ENCODE data around the gene XYLB.

XYLB gene

DNA sequence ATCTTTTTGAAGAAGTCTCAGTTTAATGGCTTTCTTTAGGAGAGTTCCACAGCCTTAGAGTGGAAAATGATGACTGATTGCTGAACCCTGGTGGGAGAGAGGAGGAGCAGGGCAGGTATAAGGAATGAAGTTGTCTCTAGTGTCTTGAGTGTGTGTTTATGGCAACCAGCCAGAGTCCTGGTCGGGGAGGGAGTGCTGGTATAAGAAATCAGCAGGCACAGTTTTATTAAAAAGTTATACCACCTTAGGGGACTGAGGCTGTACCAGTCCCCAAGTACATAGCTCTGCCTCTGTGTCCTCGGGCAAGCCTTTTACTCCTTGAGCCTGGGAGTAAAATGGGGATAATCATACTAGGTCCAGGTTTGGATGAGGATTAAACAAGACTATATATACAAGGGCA lies 34.6 kb upstream of the XYLB start:
- no peaks in the 10 kb centered on the region for H3K36me3 ChIP-seq (ENCODE audit: control insufficient read depth, low read length)
- H3K4me3 ChIP-seq (ENCODE audit: low read length) = no peak overlapping the region
- H3K9me2 ChIP-seq (replicated peaks; ENCODE audit: control insufficient read depth, low read length) = no peaks in the 10 kb centered on the region
- no peaks in the 10 kb centered on the region for H3K4me1 ChIP-seq (ENCODE audit: control insufficient read depth, low read length)
- H3K9me3 ChIP-seq (ENCODE audit: control insufficient read depth, insufficient read depth, low read length) = no peaks in the 10 kb centered on the region
- no peak overlapping the region for H3K27ac ChIP-seq (ENCODE audit: low read depth, low read length)
- TF ChIP-seq EZH2phosphoT487 (IDR thresholded peaks at IDR 0.05; ENCODE audit: borderline replicate concordance, low read length) = no peak
- TF ChIP-seq, protein P1, sequence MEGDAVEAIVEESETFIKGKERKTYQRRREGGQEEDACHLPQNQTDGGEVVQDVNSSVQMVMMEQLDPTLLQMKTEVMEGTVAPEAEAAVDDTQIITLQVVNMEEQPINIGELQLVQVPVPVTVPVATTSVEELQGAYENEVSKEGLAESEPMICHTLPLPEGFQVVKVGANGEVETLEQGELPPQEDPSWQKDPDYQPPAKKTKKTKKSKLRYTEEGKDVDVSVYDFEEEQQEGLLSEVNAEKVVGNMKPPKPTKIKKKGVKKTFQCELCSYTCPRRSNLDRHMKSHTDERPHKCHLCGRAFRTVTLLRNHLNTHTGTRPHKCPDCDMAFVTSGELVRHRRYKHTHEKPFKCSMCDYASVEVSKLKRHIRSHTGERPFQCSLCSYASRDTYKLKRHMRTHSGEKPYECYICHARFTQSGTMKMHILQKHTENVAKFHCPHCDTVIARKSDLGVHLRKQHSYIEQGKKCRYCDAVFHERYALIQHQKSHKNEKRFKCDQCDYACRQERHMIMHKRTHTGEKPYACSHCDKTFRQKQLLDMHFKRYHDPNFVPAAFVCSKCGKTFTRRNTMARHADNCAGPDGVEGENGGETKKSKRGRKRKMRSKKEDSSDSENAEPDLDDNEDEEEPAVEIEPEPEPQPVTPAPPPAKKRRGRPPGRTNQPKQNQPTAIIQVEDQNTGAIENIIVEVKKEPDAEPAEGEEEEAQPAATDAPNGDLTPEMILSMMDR (IDR thresholded peaks at IDR 0.05; ENCODE audit: low read depth, low read length, poor library complexity, severe bottlenecking) = no peak
- H3K4me2 ChIP-seq (ENCODE audit: low read length) = no peak overlapping the region
- peaks cover 33% of the 10 kb centered on the region for H3K27me3 ChIP-seq (ENCODE audit: control insufficient read depth, low read length)
- no peaks in the 10 kb centered on the region for H4K20me1 ChIP-seq (ENCODE audit: control insufficient read depth, insufficient read depth, low read depth, low read length)
- no peaks in the 10 kb centered on the region for H3K79me2 ChIP-seq (ENCODE audit: control insufficient read depth, low read length)
- no peaks in the 10 kb centered on the region for H3F3A ChIP-seq (ENCODE audit: control insufficient read depth, insufficient read depth)

DNA sequence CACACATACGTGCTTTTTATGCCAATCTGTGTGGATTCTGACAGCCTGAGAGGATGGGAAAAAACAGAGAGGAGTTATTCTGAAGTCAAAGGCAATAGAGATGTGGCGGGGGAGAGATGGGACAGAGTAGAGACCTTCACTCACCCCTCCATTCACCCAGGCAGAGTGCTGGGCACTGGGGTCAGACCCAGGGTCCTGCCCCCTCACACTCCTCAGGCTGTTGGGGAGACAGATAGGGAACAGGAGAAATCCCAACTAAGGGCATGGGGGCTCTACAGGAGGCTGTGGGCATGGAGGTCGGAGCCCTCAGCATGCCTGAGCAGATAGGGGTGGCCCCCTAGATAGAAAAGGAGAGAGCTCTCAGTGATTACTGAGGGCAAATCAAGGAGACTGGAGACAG lies 34.2 kb upstream of the XYLB start:
- H3K36me3 ChIP-seq (ENCODE audit: control insufficient read depth, low read length) = no peaks in the 10 kb centered on the region
- no peaks in the 10 kb centered on the region for H3K79me2 ChIP-seq (ENCODE audit: control insufficient read depth, low read length)
- H3F3A ChIP-seq (ENCODE audit: control insufficient read depth, insufficient read depth) = no peaks in the 10 kb centered on the region
- no peaks in the 10 kb centered on the region for H3K4me1 ChIP-seq (ENCODE audit: control insufficient read depth, low read length)
- H3K9me2 ChIP-seq (replicated peaks; ENCODE audit: control insufficient read depth, low read length) = no peaks in the 10 kb centered on the region
- H3K4me2 ChIP-seq (ENCODE audit: low read length) = no peak overlapping the region
- H3K9me3 ChIP-seq (ENCODE audit: control insufficient read depth, insufficient read depth, low read length) = no peaks in the 10 kb centered on the region
- no peak overlapping the region for H3K27ac ChIP-seq (ENCODE audit: low read depth, low read length)
- peaks cover 33% of the 10 kb centered on the region for H3K27me3 ChIP-seq (ENCODE audit: control insufficient read depth, low read length)
- no peaks in the 10 kb centered on the region for H4K20me1 ChIP-seq (ENCODE audit: control insufficient read depth, insufficient read depth, low read depth, low read length)
- H3K4me3 ChIP-seq (ENCODE audit: low read length) = no peak overlapping the region
- TF ChIP-seq EZH2phosphoT487 (IDR thresholded peaks at IDR 0.05; ENCODE audit: borderline replicate concordance, low read length) = no peak
- TF ChIP-seq, protein P1 (IDR thresholded peaks at IDR 0.05; ENCODE audit: low read depth, low read length, poor library complexity, severe bottlenecking) = no peak

DNA sequence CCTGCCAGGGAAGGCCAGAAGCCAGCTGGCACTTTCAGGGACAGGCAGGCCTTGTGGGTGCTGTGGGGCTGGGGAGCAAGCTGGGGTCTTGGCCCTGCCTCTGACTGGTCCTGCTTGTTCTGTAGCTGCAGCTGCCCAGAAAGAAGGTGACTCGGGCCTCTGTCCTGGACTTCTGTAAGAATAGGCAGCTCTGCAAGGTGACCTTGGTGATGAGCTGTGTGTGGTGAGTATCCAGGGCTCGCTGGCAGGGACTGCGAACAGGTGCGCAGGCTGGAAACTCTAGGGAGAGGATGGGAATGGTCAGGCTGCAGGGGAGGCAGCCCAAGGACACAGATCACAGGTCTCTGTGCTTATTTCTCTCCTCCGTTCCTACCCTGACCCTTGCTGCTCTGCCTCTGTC lies 33.3 kb upstream of the XYLB start:
- H3F3A ChIP-seq (ENCODE audit: control insufficient read depth, insufficient read depth) = no peaks in the 10 kb centered on the region
- H3K4me3 ChIP-seq (ENCODE audit: low read length) = no peak overlapping the region
- H3K4me2 ChIP-seq (ENCODE audit: low read length) = no peak overlapping the region
- peaks cover 33% of the 10 kb centered on the region for H3K27me3 ChIP-seq (ENCODE audit: control insufficient read depth, low read length)
- no peaks in the 10 kb centered on the region for H4K20me1 ChIP-seq (ENCODE audit: control insufficient read depth, insufficient read depth, low read depth, low read length)
- no peaks in the 10 kb centered on the region for H3K9me3 ChIP-seq (ENCODE audit: control insufficient read depth, insufficient read depth, low read length)
- H3K79me2 ChIP-seq (ENCODE audit: control insufficient read depth, low read length) = no peaks in the 10 kb centered on the region
- no peaks in the 10 kb centered on the region for H3K9me2 ChIP-seq (replicated peaks; ENCODE audit: control insufficient read depth, low read length)
- no peak overlapping the region for H3K27ac ChIP-seq (ENCODE audit: low read depth, low read length)
- H3K4me1 ChIP-seq (ENCODE audit: control insufficient read depth, low read length) = no peaks in the 10 kb centered on the region
- TF ChIP-seq, protein P1 (IDR thresholded peaks at IDR 0.05; ENCODE audit: low read depth, low read length, poor library complexity, severe bottlenecking) = no peak
- no peak for TF ChIP-seq EZH2phosphoT487 (IDR thresholded peaks at IDR 0.05; ENCODE audit: borderline replicate concordance, low read length)
- no peaks in the 10 kb centered on the region for H3K36me3 ChIP-seq (ENCODE audit: control insufficient read depth, low read length)

DNA sequence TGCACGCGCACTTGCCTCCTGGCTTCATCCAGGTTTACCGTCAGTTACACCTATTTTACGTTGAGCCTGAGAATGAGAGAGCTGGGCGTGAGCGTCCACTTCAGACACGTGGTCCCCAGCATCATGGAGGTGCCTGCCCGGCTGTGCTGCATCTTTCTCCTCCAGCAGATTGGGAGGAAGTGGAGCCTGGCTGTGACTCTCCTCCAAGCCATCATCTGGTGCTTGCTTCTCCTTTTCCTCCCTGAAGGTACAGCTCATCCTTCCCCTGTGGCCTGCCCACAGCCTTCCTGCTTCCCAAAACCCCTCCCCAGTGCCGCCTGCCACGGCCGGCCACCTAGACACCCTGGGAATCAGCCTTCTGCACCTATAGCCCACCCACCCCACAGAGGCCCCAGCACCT lies 32.9 kb upstream of the XYLB start:
- Histone ChIP-seq H3K9me2 (replicated peaks; ENCODE audit: control insufficient read depth, low read length) (no peaks in the 10 kb centered on the region), H3K4me3 (ENCODE audit: low read length) (no peak overlapping the region), H3F3A (ENCODE audit: control insufficient read depth, insufficient read depth) (no peaks in the 10 kb centered on the region), H3K79me2 (ENCODE audit: control insufficient read depth, low read length) (no peaks in the 10 kb centered on the region), H3K4me2 (ENCODE audit: low read length) (no peak overlapping the region), H3K27me3 (ENCODE audit: control insufficient read depth, low read length) (peaks cover 33% of the 10 kb centered on the region), H3K9me3 (ENCODE audit: control insufficient read depth, insufficient read depth, low read length) (no peaks in the 10 kb centered on the region), H3K36me3 (ENCODE audit: control insufficient read depth, low read length) (no peaks in the 10 kb centered on the region), H4K20me1 (ENCODE audit: control insufficient read depth, insufficient read depth, low read depth, low read length) (no peaks in the 10 kb centered on the region), H3K27ac (ENCODE audit: low read depth, low read length) (no peak overlapping the region), H3K4me1 (ENCODE audit: control insufficient read depth, low read length) (no peaks in the 10 kb centered on the region)
- TF ChIP-seq, protein P1 (IDR thresholded peaks at IDR 0.05; ENCODE audit: low read depth, low read length, poor library complexity, severe bottlenecking) = no peak
- TF ChIP-seq EZH2phosphoT487 (IDR thresholded peaks at IDR 0.05; ENCODE audit: borderline replicate concordance, low read length) = no peak

All from DOHH2 (cell line).